ENCODE data around the gene IFI16.

The IFI16 gene

GRCh38 chr1:159009704-159010361 is at the start of gene IFI16:
Gene IFI16, plus strand, starts transcription at chr1:159009907. Its CDS starts 4,774 bp downstream, at chr1:159014681.
- H3K27ac ChIP-seq (ENCODE audit: low read depth, low read length): peak within 1 kb of the TSS; percentile 62
- H3K27me3 ChIP-seq (ENCODE audit: control insufficient read depth in 1 of 2, insufficient read depth in 2 of 2, low read length in 2 of 2): no peaks in the 10 kb centered on the region
- H3K36me3 ChIP-seq (ENCODE audit: control insufficient read depth in 1 of 2, insufficient read depth in 2 of 2, low read length in 2 of 2): no peaks in the 10 kb centered on the region
- H3K4me3 ChIP-seq (ENCODE audit: low read depth in 1 of 2, low read length in 2 of 2): peak within 1 kb of the TSS; percentile 79 to 88
- no peaks in the 10 kb centered on the region for H3K9me3 ChIP-seq (ENCODE audit: control insufficient read depth in 1 of 2, low read length in 2 of 2)
- peak within 1 kb of the TSS; percentile 71 to 79 for H3K9ac ChIP-seq (ENCODE audit: low read depth in 1 of 2, low read length in 2 of 2)
- peaks cover 4 to 16% of the 10 kb centered on the region in 2 donors for H3K4me1 ChIP-seq (ENCODE audit: control insufficient read depth in 1 of 2, insufficient read depth in 2 of 2, low read length in 2 of 2)

GRCh38 chr1:158961178-158961577 is 48.5 kb upstream of the IFI16 start:
- Histone ChIP-seq H3K9ac (ENCODE audit: low read depth in 1 of 2, low read length in 2 of 2) (no peak overlapping the region), H3K4me3 (ENCODE audit: low read depth in 1 of 2, low read length in 2 of 2) (no peak overlapping the region), H3K9me3 (ENCODE audit: control insufficient read depth in 1 of 2, low read length in 2 of 2) (no peaks in the 10 kb centered on the region), H3K27ac (ENCODE audit: low read depth, low read length) (no peak overlapping the region), H3K27me3 (ENCODE audit: control insufficient read depth in 1 of 2, insufficient read depth in 2 of 2, low read length in 2 of 2) (no peaks in the 10 kb centered on the region), H3K36me3 (ENCODE audit: control insufficient read depth in 1 of 2, insufficient read depth in 2 of 2, low read length in 2 of 2) (no peaks in the 10 kb centered on the region), H3K4me1 (ENCODE audit: control insufficient read depth in 1 of 2, insufficient read depth in 2 of 2, low read length in 2 of 2) (no peaks in the 10 kb centered on the region)

- H3K4me1 ChIP-seq (ENCODE audit: control insufficient read depth in 1 of 2, insufficient read depth in 2 of 2, low read length in 2 of 2): no peaks in the 10 kb centered on the region
- no peak overlapping the region for H3K9ac ChIP-seq (ENCODE audit: low read depth in 1 of 2, low read length in 2 of 2)
- no peaks in the 10 kb centered on the region for H3K36me3 ChIP-seq (ENCODE audit: control insufficient read depth in 1 of 2, insufficient read depth in 2 of 2, low read length in 2 of 2)
- H3K9me3 ChIP-seq (ENCODE audit: control insufficient read depth in 1 of 2, low read length in 2 of 2): no peaks in the 10 kb centered on the region
- no peaks in the 10 kb centered on the region for H3K27me3 ChIP-seq (ENCODE audit: control insufficient read depth in 1 of 2, insufficient read depth in 2 of 2, low read length in 2 of 2)
- H3K27ac ChIP-seq (ENCODE audit: low read depth, low read length): no peak overlapping the region
- no peak overlapping the region for H3K4me3 ChIP-seq (ENCODE audit: low read depth in 1 of 2, low read length in 2 of 2)
Observed at GRCh38 chr1:158962983-158963382, 46.7 kb upstream of the IFI16 start.

GRCh38 chr1:158969166-158969565 is 40.5 kb upstream of the IFI16 start:
- H3K9ac ChIP-seq (ENCODE audit: low read depth in 1 of 2, low read length in 2 of 2): no peak overlapping the region
- H3K9me3 ChIP-seq (ENCODE audit: control insufficient read depth in 1 of 2, low read length in 2 of 2): no peaks in the 10 kb centered on the region
- no peak overlapping the region for H3K27ac ChIP-seq (ENCODE audit: low read depth, low read length)
- H3K36me3 ChIP-seq (ENCODE audit: control insufficient read depth in 1 of 2, insufficient read depth in 2 of 2, low read length in 2 of 2): no peaks in the 10 kb centered on the region
- H3K27me3 ChIP-seq (ENCODE audit: control insufficient read depth in 1 of 2, insufficient read depth in 2 of 2, low read length in 2 of 2): no peaks in the 10 kb centered on the region
- no peaks in the 10 kb centered on the region for H3K4me1 ChIP-seq (ENCODE audit: control insufficient read depth in 1 of 2, insufficient read depth in 2 of 2, low read length in 2 of 2)
- no peak overlapping the region for H3K4me3 ChIP-seq (ENCODE audit: low read depth in 1 of 2, low read length in 2 of 2)

DNA sequence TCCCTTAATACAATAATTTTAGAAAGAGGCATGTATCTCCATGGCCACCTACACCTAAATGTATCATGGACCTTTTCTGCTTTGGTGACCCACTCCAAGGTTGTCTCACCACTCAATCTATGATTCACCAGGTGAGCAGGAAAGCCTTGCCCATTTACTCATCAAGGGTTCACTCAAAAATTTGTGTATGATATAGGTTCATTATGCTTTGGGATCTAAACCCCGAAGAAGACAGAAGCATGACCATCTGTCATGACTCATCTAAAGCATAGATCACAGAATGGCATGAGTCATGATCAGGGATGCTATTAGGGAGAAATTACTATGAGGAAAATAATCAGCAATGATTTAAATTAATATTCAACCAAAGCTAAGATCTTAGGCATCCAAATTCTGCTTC is 39.9 kb upstream of the IFI16 start:
- no peak overlapping the region for H3K9ac ChIP-seq (ENCODE audit: low read depth in 1 of 2, low read length in 2 of 2)
- H3K27ac ChIP-seq (ENCODE audit: low read depth, low read length): no peak overlapping the region
- no peaks in the 10 kb centered on the region for H3K4me1 ChIP-seq (ENCODE audit: control insufficient read depth in 1 of 2, insufficient read depth in 2 of 2, low read length in 2 of 2)
- H3K27me3 ChIP-seq (ENCODE audit: control insufficient read depth in 1 of 2, insufficient read depth in 2 of 2, low read length in 2 of 2): no peaks in the 10 kb centered on the region
- H3K36me3 ChIP-seq (ENCODE audit: control insufficient read depth in 1 of 2, insufficient read depth in 2 of 2, low read length in 2 of 2): no peaks in the 10 kb centered on the region
- H3K4me3 ChIP-seq (ENCODE audit: low read depth in 1 of 2, low read length in 2 of 2): no peak overlapping the region
- H3K9me3 ChIP-seq (ENCODE audit: control insufficient read depth in 1 of 2, low read length in 2 of 2): no peaks in the 10 kb centered on the region

- Histone ChIP-seq H3K9ac (ENCODE audit: low read depth in 1 of 2, low read length in 2 of 2) (no peak overlapping the region), H3K36me3 (ENCODE audit: control insufficient read depth in 1 of 2, insufficient read depth in 2 of 2, low read length in 2 of 2) (no peaks in the 10 kb centered on the region), H3K4me1 (ENCODE audit: control insufficient read depth in 1 of 2, insufficient read depth in 2 of 2, low read length in 2 of 2) (no peaks in the 10 kb centered on the region), H3K4me3 (ENCODE audit: low read depth in 1 of 2, low read length in 2 of 2) (no peak overlapping the region), H3K27ac (ENCODE audit: low read depth, low read length) (no peak overlapping the region), H3K9me3 (ENCODE audit: control insufficient read depth in 1 of 2, low read length in 2 of 2) (no peaks in the 10 kb centered on the region), H3K27me3 (ENCODE audit: control insufficient read depth in 1 of 2, insufficient read depth in 2 of 2, low read length in 2 of 2) (no peaks in the 10 kb centered on the region)
Observed at GRCh38 chr1:158972841-158973240, 36.9 kb upstream of the IFI16 start.

DNA sequence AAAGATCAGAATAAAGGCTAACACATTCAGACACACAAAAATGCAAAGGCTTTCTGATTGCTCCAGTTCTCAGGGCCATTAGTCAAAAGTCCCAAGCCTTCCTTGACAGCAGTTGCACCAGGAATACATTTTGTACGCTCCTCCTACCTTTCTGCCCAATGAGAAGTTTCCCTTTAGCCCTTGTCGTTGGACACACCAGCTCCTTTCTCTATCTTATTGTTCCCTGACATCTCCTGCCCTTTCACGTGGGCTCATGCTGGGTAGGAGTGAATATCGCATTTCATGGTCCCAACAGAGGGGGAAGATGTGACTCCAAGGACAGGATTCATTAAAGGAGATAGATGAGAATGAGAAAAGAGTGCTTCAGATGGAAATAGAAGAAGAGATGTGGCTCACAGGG is 33.5 kb upstream of the IFI16 start:
- no peak overlapping the region for H3K27ac ChIP-seq (ENCODE audit: low read depth, low read length)
- no peaks in the 10 kb centered on the region for H3K27me3 ChIP-seq (ENCODE audit: control insufficient read depth in 1 of 2, insufficient read depth in 2 of 2, low read length in 2 of 2)
- H3K36me3 ChIP-seq (ENCODE audit: control insufficient read depth in 1 of 2, insufficient read depth in 2 of 2, low read length in 2 of 2): no peaks in the 10 kb centered on the region
- H3K9me3 ChIP-seq (ENCODE audit: control insufficient read depth in 1 of 2, low read length in 2 of 2): peaks cover 0 to 2% of the 10 kb centered on the region in 2 donors
- no peak overlapping the region for H3K4me3 ChIP-seq (ENCODE audit: low read depth in 1 of 2, low read length in 2 of 2)
- H3K9ac ChIP-seq (ENCODE audit: low read depth in 1 of 2, low read length in 2 of 2): no peak overlapping the region
- H3K4me1 ChIP-seq (ENCODE audit: control insufficient read depth in 1 of 2, insufficient read depth in 2 of 2, low read length in 2 of 2): no peaks in the 10 kb centered on the region

DNA sequence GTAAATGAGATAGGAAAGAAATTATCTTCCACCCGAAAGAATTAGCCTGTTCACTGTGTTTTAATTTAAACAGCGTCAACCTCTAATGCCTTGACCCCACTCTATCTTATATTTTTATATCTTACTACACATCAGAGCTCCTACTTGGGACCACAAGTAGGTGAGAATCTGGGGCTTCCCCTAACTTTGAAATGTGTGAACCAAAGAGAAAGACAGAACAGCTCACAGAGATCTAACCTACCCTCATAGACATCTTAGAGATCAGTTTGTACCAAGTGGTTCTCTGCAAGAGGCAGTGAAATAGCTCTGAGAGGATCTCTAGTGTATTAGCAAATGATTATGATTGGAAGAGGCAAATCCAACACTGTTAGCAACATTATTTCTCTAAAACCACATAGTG is 31.0 kb upstream of the IFI16 start:
- no peaks in the 10 kb centered on the region for H3K36me3 ChIP-seq (ENCODE audit: control insufficient read depth in 1 of 2, insufficient read depth in 2 of 2, low read length in 2 of 2)
- H3K4me3 ChIP-seq (ENCODE audit: low read depth in 1 of 2, low read length in 2 of 2): no peak overlapping the region
- H3K4me1 ChIP-seq (ENCODE audit: control insufficient read depth in 1 of 2, insufficient read depth in 2 of 2, low read length in 2 of 2): no peaks in the 10 kb centered on the region
- no peak overlapping the region for H3K9ac ChIP-seq (ENCODE audit: low read depth in 1 of 2, low read length in 2 of 2)
- H3K9me3 ChIP-seq (ENCODE audit: control insufficient read depth in 1 of 2, low read length in 2 of 2): peaks cover 0 to 2% of the 10 kb centered on the region in 2 donors
- no peak overlapping the region for H3K27ac ChIP-seq (ENCODE audit: low read depth, low read length)
- H3K27me3 ChIP-seq (ENCODE audit: control insufficient read depth in 1 of 2, insufficient read depth in 2 of 2, low read length in 2 of 2): no peaks in the 10 kb centered on the region

DNA sequence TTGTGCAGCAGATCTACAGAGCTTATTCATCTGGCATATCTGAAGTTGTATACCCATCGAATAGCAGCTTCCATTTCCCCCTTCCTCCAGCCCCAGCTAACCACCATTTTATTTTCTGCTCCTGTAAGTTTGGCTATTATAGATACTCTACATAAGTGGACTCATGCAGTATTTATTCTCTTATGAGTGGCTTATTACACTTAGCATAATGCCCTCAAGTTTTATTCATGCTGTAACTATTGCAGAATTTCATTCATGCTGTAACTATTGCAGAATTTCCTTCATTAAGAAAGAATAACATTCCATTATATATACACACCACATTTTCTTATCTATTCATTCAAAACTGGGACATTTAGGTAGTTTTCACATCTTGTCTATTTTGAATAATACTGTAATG is 30.5 kb upstream of the IFI16 start:
- no peaks in the 10 kb centered on the region for H3K4me1 ChIP-seq (ENCODE audit: control insufficient read depth in 1 of 2, insufficient read depth in 2 of 2, low read length in 2 of 2)
- H3K27me3 ChIP-seq (ENCODE audit: control insufficient read depth in 1 of 2, insufficient read depth in 2 of 2, low read length in 2 of 2): no peaks in the 10 kb centered on the region
- H3K27ac ChIP-seq (ENCODE audit: low read depth, low read length): no peak overlapping the region
- no peak overlapping the region for H3K9ac ChIP-seq (ENCODE audit: low read depth in 1 of 2, low read length in 2 of 2)
- no peaks in the 10 kb centered on the region for H3K36me3 ChIP-seq (ENCODE audit: control insufficient read depth in 1 of 2, insufficient read depth in 2 of 2, low read length in 2 of 2)
- peaks cover 0 to 2% of the 10 kb centered on the region in 2 donors for H3K9me3 ChIP-seq (ENCODE audit: control insufficient read depth in 1 of 2, low read length in 2 of 2)
- no peak overlapping the region for H3K4me3 ChIP-seq (ENCODE audit: low read depth in 1 of 2, low read length in 2 of 2)

DNA sequence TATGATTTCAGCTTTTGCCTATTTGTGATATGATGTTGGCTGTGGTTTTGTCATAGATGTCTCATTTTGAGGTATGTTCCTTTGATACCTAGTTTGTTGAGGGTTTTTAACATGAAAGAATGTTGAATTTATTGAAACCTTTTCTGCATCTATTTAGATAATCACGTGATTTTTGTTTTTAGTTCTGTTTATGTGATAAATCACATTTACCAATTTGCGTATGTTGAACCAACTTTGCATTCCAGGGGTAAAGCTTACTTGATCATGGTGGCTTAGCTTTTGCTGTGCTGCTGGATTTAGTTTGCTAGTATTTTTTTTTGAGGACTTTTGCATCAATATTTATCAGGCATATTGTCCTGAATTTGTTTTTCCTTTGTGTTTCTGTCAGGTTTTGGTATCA is 26.5 kb upstream of the IFI16 start:
- Histone ChIP-seq H3K27ac (ENCODE audit: low read depth, low read length) (no peak overlapping the region), H3K36me3 (ENCODE audit: control insufficient read depth in 1 of 2, insufficient read depth in 2 of 2, low read length in 2 of 2) (no peaks in the 10 kb centered on the region), H3K4me3 (ENCODE audit: low read depth in 1 of 2, low read length in 2 of 2) (no peak overlapping the region), H3K9me3 (ENCODE audit: control insufficient read depth in 1 of 2, low read length in 2 of 2) (peaks cover 0 to 4% of the 10 kb centered on the region in 2 donors), H3K27me3 (ENCODE audit: control insufficient read depth in 1 of 2, insufficient read depth in 2 of 2, low read length in 2 of 2) (no peaks in the 10 kb centered on the region), H3K9ac (ENCODE audit: low read depth in 1 of 2, low read length in 2 of 2) (no peak overlapping the region), H3K4me1 (ENCODE audit: control insufficient read depth in 1 of 2, insufficient read depth in 2 of 2, low read length in 2 of 2) (no peaks in the 10 kb centered on the region)
